Measurements from ENCODE around the gene RTKN2. TPM values are rescaled to one million over a fixed set of nuclear protein-coding genes. Genes with fewer than 3 reads are reported as not detected.

The RTKN2 gene
- total and polyA plus RNA-seq, 2 donors (not counting 1 experiment from before 2014, with no cell fraction given): 0.07 to 0.22 TPM

- Histone ChIP-seq H3K27ac (ENCODE audit: low read length in 2 of 2) (no peak overlapping the region), H3K9me3 (ENCODE audit: control extremely low read depth in 1 of 3, control insufficient read depth in 2 of 3, insufficient read depth in 1 of 3, low read length in 2 of 3) (peaks cover 0 to 4% (median 0%) of the 10 kb centered on the region in 3 donors), H3K27me3 (replicated peaks in 1 of 4; ENCODE audit: control extremely low read depth in 1 of 4, control insufficient read depth in 3 of 4, insufficient read depth in 4 of 4, low read length in 3 of 4) (no peaks in the 10 kb centered on the region), H3K36me3 (replicated peaks in 1 of 2; ENCODE audit: control extremely low read depth in 1 of 2, control insufficient read depth in 1 of 2, extremely low read depth in 1 of 2, insufficient read depth in 2 of 2, low read length in 1 of 2) (no peaks in the 10 kb centered on the region), H3K4me3 (ENCODE audit: control extremely low read depth in 1 of 5, extremely low read depth in 1 of 5, insufficient read depth in 1 of 5, low read depth in 2 of 5, low read length in 4 of 5) (no peak overlapping the region), H3K4me2 (replicated peaks; ENCODE audit: low read depth, low read length, poor library complexity, severe bottlenecking) (no peak overlapping the region), H3K79me2 (ENCODE audit: control insufficient read depth, insufficient read depth, low read length) (no peaks in the 10 kb centered on the region), H3K9ac (ENCODE audit: low read length) (no peak overlapping the region), H3K4me1 (ENCODE audit: control insufficient read depth in 2 of 2, insufficient read depth in 2 of 2, low read length in 2 of 2) (peaks cover 25 to 26% of the 10 kb centered on the region in 2 donors), H4K20me1 (ENCODE audit: control insufficient read depth, insufficient read depth, low read length, poor library complexity, severe bottlenecking) (no peaks in the 10 kb centered on the region), H2AFZ (ENCODE audit: insufficient read depth, low read depth, low read length, poor library complexity, severe bottlenecking) (no peak overlapping the region)
- Mint-ChIP-seq H3K27ac (no peak overlapping the region), H3K9me3 (ENCODE audit: insufficient read depth) (no peaks in the 10 kb centered on the region), H3K4me3 (no peak overlapping the region), H3K27me3 (no peaks in the 10 kb centered on the region), H3K4me1 (peaks cover 19% of the 10 kb centered on the region)
- intact Hi-C loops (cut with micrococcal nuclease): no loop called here
- POLR2A ChIA-PET: no interaction called here
- ATAC-seq (ENCODE audit: low read depth) (no peak), DNase-seq (no peak)
- CTCF ChIA-PET: no interaction called here
- TF ChIP-seq EZH2 (IDR thresholded peaks at IDR 0.05; ENCODE audit: borderline replicate concordance, insufficient read depth, low read depth, low read length, poor library complexity, severe bottlenecking) (no peak), CTCF (IDR thresholded peaks at IDR 0.05) (no peak)
- WGBS (ENCODE audit: insufficient coverage): no CpG with 5 or more reads among the region's 4 CpGs
Measured at GRCh38 chr10:62162261-62162981, 106.2 kb downstream of the RTKN2 start.

- TF ChIP-seq EZH2 (IDR thresholded peaks at IDR 0.05; ENCODE audit: borderline replicate concordance, insufficient read depth, low read depth, low read length, poor library complexity, severe bottlenecking) (no peak), CTCF (IDR thresholded peaks at IDR 0.05) (no peak)
- intact Hi-C loops (cut with micrococcal nuclease): no loop called here
- H2AFZ ChIP-seq (ENCODE audit: insufficient read depth, low read depth, low read length, poor library complexity, severe bottlenecking): no peak overlapping the region
- H3K36me3 ChIP-seq (replicated peaks in 1 of 2; ENCODE audit: control extremely low read depth in 1 of 2, control insufficient read depth in 1 of 2, extremely low read depth in 1 of 2, insufficient read depth in 2 of 2, low read length in 1 of 2): no peaks in the 10 kb centered on the region
- H3K27me3 ChIP-seq (replicated peaks in 1 of 4; ENCODE audit: control extremely low read depth in 1 of 4, control insufficient read depth in 3 of 4, insufficient read depth in 4 of 4, low read length in 3 of 4): no peaks in the 10 kb centered on the region
- ChIA-PET CTCF (interaction anchor here (0.6 to 1.0 kb wide), 2 partner anchors 86 to 206 kb away, joined by 3 read pairs; no protein-coding TSS in a partner anchor), POLR2A (interaction anchor here (0.7 kb wide), 1 partner anchor 82 kb away, joined by 3 read pairs; no protein-coding TSS in a partner anchor)
- no peaks in the 10 kb centered on the region for H4K20me1 ChIP-seq (ENCODE audit: control insufficient read depth, insufficient read depth, low read length, poor library complexity, severe bottlenecking)
- H3K4me1 ChIP-seq (ENCODE audit: control insufficient read depth in 2 of 2, insufficient read depth in 2 of 2, low read length in 2 of 2): peaks cover 9 to 11% of the 10 kb centered on the region in 2 donors
- no peak for ATAC-seq (ENCODE audit: low read depth)
- H3K9me3 ChIP-seq (ENCODE audit: control extremely low read depth in 1 of 3, control insufficient read depth in 2 of 3, insufficient read depth in 1 of 3, low read length in 2 of 3): no peaks in the 10 kb centered on the region
- DNase-seq: no peak
- Mint-ChIP-seq H3K27ac (no peak overlapping the region), H3K4me3 (no peak overlapping the region), H3K9me3 (ENCODE audit: insufficient read depth) (no peaks in the 10 kb centered on the region), H3K27me3 (no peaks in the 10 kb centered on the region), H3K4me1 (peaks cover 6% of the 10 kb centered on the region)
- H3K4me3 ChIP-seq (ENCODE audit: control extremely low read depth in 1 of 5, extremely low read depth in 1 of 5, insufficient read depth in 1 of 5, low read depth in 2 of 5, low read length in 4 of 5): no peak overlapping the region
- no peak overlapping the region for H3K27ac ChIP-seq (ENCODE audit: low read length in 2 of 2)
- H3K79me2 ChIP-seq (ENCODE audit: control insufficient read depth, insufficient read depth, low read length): no peaks in the 10 kb centered on the region
- H3K9ac ChIP-seq (ENCODE audit: low read length): no peak overlapping the region
- no peak overlapping the region for H3K4me2 ChIP-seq (replicated peaks; ENCODE audit: low read depth, low read length, poor library complexity, severe bottlenecking)
- 90% methylated on average over 2 of the region's 3 CpGs for WGBS (ENCODE audit: insufficient coverage)
Measured at GRCh38 chr10:62159351-62159750, 109.3 kb downstream of the RTKN2 start.
